ENCODE measurements around the gene OSBPL5.
"Not testable (repeated sequence)": the region's sequence is repeated elsewhere in the genome, so short reads cannot be mapped to it uniquely, and the experiment has no call there.

OSBPL5 gene

DNA sequence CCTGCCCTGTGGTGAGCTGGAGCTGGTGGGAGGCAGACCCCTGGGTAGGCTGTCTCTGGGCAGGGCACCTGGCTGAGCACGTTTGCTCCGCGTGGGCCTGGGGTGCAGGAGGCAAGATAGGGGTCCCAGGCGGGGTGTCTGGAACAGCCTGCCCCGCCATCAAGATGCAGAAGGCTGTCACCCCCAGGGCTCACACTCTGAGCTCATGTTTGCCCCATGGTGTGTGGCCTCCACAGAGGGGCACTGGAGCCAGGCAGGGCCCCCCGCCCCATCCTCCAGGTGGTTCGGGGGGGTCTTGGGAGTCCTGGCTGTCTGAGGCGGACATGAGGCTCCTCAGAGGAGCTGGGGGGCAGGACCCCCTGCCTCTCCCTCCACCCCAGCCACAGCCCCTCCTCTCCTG lies 79.0 kb downstream of the OSBPL5 start:
- no peak for DNase-seq (ENCODE audit: low read depth in 2 of 2)

DNA sequence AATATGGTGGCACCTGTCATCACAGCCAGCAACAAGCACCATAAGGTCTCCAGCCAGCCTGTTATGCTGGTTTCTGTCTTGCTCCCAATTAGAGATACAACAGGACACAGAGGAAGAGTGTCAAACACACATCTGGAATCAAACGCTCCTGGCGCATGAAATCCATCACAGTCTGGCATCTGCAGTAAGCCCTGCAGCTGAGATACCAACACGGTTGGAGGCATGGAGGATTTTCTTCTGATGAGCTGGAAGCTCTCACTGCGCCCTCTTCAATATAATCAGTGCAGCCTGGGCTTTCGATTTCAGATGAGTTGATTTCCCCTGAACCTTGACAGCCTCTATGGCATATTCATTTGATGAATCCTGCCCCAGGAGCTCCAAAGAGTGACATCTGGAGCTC lies 80.1 kb downstream of the OSBPL5 start:
- no peak for DNase-seq (ENCODE audit: low read depth in 2 of 2)

DNA sequence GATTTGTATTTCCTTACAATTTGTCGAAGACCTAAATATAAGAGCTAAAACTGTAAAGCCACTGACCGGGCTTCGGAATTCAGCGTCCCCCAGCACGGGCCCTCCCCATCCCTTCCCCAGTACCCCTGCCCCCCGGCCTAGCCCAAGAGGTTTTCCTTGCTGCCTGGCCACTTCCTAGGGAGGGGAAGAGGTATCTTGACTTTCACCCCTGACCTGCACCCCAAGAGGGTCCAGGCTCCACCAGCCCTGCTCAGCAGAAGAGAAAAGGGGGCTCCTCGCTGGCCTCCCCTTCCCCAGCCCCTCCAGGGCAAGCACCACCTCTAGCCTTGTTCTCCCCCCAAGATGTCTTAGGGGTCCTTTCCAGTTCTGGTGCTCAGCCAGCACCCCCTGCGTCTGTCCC lies 81.8 kb downstream of the OSBPL5 start:
- no peak for DNase-seq (ENCODE audit: low read depth in 2 of 2)

DNA sequence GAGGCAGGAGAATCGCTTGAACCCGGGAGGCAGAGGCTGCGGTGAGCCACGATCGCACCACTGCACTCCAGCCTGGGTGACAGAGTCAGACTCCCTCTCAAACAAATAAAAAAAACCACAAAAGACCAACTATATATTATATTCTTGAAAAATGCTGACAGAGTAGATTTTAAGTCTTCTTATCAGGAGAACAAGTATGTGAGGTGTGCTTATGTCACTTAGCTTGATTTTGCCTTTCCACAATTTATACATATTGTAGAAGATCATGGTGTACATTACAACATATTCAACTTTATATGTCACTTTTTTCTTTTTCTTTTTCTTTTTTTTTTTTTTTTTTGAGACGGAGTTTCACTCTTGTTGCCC lies 83.7 kb downstream of the OSBPL5 start:
- no peak for DNase-seq (ENCODE audit: low read depth in 2 of 2)

DNA sequence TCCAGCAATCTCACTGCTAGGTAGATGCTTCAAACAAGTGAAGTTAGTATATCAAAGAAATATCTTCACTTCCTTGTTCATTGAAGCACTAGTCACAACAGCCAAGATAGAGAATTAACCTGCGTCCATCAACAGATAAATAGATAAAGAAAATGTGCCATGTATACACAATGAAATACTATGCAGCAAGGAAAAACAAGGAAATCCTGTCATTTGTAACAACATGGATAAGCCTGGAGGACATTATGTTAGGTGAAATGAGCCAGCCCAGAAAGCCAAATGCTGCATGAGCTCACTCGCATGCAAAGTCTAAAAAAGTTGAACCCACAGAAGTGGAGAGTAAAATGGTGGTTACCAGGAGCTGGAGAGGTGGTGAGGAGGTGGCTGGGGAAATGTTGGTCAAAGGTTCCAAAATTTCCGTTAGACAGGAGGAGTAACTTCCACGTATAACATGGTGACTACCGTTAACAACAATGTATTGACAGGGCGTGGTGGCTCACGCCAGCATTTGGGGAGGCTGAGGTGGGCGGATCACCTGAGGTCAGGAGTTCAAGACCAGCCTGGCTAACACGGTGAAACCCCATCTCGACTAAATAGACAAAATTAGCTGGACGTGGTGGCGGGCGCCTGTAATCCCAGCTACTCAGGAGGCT lies 84.3 kb downstream of the OSBPL5 start:
- no peak for DNase-seq (ENCODE audit: low read depth in 2 of 2)

DNA sequence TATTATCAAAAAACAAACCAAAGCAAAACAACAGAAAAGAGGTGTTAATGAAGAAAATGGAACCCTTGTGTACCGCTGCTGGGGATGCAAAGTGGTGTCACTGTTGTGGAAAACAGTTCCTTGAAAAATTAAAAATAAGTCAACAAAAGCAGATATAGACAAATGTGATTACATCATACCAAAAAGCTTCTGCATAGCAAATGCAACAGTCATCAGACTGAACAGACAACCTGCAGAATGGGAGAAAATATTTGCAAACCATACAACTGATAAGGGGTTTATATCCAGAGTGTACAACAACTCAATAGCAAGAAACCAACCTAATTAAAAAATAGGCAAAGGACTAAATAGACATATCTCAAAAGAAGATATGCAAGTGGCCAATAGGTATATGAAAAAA lies 85.0 kb downstream of the OSBPL5 start:
- no peak for DNase-seq (ENCODE audit: low read depth in 2 of 2)

DNA sequence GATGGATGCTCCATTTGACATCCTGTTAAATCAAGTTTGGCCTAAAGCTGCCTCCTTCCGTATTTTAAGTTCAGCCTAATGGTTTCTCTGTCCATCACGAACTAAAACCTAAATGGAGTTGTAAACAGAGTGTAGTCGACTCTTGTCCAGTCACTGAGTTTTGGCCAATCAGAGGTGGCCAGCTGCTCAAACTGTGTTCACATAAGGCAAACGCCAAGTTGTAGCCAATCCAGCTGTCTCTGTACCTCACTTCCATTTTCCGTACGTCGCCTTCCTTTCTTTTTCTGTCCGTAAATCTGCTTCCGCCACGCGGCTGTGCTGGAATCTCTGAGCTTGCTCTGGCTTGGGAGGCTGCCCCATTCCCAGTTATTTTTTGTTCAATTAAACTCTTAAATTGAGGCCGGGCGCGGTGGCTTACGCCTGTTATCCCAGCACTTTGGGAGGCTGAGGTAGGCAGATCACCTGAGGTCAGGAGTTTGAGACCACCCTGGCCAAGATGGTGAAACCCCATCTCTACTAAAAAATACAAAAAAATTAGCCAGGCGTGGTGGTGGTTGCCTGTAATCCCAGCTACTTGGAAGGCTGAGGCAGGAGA lies 87.2 kb downstream of the OSBPL5 start:
- no peak for DNase-seq (ENCODE audit: low read depth in 2 of 2)

DNA sequence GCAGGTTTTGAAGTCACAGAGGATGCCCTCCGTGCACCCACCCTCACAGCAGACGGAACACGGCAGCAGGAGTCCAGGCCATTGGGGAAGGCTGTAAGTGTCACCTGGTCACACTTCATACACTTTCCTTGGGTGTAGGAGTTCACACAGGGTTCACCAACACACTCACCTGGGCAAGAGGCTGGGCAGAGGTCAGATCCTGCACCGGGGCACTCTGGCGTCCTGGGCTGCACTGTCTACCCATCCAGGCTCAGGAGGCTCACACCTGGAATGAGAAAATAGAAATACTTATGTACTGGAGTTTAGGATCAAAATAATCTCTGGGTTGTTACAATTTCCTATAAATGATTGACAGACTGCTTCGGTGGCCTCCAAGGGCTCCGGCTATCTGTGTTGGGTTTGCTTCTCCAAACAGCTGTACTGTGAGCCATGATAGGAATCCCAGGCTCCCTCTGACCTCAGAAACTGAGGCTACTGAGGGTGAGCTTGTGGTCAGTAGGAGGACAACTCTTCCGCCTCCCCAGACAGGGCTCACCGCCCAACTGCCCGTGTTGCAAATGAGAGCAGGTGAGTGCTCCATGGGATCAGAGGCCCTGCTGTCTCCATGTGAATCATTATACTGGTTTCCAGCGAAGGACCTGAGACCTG lies 87.8 kb downstream of the OSBPL5 start:
- DNase-seq (ENCODE audit: low read depth in 2 of 2) = no peak

DNA sequence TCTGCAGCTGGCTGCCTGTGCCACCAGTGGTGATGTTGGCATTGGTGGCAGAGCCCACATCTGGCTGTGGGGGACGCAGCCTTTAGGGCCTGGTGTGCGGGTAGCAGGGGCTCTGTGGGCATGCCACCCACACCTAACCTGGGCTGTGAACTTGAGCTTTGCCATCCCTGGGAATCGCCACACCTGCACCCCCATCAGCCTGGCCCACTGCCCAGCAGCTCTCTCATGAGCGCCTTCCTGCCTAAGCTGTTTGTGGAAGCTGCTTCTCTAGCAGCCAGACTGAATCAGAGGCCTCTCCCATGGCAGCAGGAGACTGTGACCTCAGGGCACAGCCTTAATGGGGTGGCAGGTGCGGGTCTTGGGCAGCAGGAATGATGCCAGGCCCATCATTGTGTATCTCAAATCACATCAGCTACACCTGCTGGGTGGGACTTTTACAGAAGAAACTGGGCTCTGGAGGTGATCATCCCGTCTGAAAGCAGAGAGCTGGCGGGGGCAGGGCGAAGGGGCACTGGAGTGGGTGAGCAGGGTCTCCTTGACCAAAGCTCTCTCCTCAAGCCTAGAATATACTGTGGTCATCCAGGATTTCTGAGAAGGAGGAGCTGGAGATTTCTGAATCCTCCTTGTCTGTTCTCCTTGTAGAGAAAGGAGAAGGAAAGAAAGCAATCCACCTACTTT lies 90.1 kb downstream of the OSBPL5 start:
- DNase-seq (ENCODE audit: low read depth in 2 of 2) = no peak

DNA sequence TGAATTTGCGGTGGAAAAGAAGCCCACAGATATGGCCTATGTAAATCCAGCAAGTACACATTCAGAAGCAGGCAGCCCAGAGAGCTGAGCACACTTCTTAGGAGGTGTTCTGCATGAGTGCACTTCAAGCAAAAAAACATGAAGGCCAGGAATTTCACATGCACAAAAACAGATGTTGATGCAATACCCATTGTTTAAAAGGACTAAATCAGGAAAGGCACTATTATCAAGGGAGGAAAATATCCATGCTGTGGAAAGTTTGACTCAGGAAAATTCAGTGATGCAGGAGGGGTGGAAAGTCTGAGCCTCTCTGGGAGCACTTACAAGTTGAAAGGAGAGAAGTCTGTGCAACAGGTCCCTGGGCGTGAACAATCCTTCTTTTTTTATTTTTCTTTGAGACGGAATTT lies 92.1 kb downstream of the OSBPL5 start:
- DNase-seq (ENCODE audit: low read depth in 2 of 2) = no peak

DNA sequence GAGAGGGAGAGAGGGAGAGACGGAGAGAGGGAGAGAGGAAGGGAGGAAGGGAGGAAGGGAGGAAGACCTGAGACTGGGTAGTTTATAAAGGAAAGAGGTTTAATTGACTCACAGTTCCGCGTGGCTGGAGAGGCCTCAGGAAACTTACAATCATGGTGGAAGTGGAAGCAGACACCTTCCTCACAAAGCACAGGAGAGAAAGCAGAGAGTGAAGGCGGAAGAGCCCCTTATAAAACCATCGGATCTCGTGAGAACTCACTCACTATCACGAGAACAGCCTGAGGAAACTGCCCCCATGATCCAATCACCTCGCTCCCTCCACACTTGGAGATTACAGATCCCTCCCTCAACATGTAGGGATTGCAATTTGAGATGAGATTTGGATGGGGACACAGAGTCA lies 95.7 kb downstream of the OSBPL5 start:
- no peak for DNase-seq (ENCODE audit: low read depth in 2 of 2)

DNA sequence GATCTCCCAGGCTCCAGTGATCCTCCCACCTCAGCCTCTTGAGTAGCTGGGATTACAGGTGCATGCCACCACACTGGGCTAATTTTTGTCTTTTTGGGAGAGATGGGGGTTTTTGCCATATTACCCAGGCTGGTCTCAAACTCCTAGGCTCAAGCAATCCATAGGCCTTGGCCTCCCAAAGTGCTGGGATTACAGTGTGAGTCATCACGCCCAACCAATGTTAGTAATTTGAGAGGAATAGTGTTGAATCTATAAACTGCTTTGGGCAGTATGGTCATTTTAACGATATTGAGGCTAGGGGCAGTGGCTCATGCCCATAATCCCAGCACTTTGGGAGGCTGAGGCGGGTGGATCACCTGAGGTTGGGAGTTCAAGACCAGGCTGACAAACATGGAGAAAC lies 98.8 kb downstream of the OSBPL5 start:
- DNase-seq (ENCODE audit: low read depth in 2 of 2) = not testable (repeated sequence)

DNA sequence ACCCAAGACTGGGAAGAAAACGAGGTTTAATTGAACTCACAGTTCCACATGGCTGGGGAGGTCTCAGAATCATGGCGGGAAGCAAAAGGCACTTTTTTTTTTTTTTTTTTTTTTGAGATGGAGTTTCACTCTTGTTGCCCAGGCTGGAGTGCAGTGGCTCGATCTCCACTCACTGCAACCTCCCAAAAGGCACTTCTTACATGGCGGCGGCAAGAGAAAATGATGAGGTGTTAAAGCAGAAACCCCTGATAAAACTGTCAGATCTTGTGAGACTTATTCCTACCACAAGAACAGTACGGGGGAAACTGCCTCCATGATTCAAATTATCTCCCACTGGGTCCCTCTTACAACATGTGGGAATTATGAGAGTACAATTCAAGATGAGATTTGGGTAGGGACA lies 100.4 kb downstream of the OSBPL5 start:
- DNase-seq (ENCODE audit: low read depth in 2 of 2) = not testable (repeated sequence)

DNA sequence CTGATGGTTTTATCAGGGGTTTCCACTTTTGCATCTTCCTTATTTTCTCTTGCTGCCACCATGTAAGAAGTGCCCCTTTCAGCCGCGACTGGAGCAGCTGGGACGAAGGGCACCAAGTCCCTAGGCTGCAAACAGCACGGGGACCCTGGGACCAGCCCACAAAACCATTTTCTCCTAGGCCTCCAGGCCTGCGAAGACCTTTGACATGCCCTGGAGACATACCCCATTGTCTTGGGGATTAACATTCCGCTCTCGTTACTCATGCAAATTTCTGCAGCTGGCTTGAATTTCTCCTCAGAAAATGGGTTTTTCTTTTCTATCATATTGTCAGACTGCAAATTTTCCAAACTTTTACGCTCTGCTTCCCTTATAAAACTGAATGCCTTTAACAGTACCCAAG lies 101.2 kb downstream of the OSBPL5 start:
- DNase-seq (ENCODE audit: low read depth in 2 of 2) = not testable (repeated sequence)

DNA sequence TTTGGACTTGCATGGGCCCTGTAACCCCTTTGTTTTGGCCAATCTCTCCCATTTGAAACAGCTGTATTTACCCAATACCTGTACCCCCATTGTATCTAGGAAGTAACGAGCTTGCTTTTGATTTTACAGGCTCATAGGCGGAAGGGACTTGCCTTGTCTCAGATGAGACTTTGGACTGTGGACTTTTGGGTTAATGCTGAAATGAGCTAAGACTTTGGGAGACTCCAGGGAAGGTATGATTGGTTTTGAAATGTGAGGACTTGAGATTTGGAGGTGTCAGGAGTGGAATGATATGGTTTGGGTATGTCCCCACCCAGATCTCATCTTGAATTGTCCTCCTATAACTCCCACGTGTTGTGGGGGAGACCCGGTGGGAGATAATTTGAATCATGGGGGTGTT lies 101.7 kb downstream of the OSBPL5 start:
- not testable (repeated sequence) for DNase-seq (ENCODE audit: low read depth in 2 of 2)

DNA sequence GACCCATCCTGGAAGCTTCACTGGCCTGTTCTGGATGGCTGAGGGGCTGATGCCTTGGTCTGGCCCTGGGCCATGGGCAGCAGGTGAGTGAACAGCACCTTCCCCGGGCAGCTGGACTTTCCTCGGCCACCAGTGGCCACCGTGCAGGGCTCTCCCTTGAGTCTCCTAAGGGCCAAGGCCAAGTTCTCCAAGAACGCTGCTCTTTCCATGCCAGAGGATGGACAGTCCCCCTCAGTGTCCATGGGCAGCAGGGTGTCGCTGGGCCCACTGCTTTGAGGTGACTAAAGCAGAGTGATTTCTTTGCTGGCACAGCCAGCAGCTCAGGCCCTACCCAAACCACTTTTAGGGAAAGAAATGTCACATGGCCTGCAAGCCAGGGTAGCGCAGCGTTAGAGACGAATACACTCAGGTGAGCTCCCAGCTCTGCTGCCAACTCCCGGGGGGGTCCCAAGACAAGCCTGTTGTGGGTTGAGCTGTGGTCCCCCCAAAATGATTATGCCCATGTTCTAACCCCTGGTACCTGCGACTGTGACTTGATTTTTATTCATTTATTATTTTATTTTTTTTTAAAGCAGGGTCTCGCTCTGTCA lies 104.6 kb downstream of the OSBPL5 start:
- DNase-seq (ENCODE audit: low read depth in 2 of 2) = no peak

DNA sequence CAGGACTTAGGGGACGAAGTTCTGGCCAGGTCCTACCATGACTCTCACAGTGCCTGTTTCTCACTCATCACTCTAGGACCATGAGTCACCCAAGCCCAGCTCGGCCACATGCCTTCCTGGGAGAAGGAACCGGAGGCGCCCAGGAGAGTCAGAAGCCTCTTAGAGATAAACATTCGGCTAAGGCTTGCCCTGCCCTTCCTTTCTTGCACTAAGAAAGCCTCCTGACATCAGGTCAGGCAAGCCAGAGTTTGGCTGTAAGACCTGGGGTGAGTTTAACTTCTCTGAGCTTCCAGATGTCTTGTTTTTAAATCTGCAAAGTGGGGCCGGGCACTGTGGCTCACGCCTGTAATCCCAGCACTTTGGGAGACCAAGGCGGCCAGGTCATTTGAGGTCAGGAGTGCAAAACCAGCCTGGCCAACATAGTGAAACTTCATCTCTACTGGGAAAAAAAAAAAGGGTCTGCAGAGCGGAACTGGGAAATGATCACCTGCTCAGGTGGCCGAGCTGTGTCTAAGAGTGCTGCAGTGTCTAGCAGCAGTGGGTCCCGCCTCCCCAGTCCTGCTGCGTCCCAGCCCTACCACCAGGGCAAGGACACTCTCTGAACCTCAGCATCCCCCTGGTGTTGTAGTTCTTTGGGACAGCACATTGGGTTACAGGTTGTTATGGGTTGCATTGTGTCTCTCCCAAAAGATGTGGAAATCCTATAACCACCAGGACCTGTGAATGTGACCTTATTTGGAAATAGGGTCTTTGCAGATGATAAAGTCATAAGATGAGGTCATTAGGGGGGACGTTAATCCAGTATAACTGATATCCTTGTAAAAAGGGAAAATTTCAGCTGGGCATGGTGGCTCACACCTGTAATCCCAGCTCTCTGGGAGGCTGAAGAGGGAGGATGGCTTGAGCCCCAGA lies 106.1 kb downstream of the OSBPL5 start:
- DNase-seq (ENCODE audit: low read depth in 2 of 2) = no peak

DNA sequence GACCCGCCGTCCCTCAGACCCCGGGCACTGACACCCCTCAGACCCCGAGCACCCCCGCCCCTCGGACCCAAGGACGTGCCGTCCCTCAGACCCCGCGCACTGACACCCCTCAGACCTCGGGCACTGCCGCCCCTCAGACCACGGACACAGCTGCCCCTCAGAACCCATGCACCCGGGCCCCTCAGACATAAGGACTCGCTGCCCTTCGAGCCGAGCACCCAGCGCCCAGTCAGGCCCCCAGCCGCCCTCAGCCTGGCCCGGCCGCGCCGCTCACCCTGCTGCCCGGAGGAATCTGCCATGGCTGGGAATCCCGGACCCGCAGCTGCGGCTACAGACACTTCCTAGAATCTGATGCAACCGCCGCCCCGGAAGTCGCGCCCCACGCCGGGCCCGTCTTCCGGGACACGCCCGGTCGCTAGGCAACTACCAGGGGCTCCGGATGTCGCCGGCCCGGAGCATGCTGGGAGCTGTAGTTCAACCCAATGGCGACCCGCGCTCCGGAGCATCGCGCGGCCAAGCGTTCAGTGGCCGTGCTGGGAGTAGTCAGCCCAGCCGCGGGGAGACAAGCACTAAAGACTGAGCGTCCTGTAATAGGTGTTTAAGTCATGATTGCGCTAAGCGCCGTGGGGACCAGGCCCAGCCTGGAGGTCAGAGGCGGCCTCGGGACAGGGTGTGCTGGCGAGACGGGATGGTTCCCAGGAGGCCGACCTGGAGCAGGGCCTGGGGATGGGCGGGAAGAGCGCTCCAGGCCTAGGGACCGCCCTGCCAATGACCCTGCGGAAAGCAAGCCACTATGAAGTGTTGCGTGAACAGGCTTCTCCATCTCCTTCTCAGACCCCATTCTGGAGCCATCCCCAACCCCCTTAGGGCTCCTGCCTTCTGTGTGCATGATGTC lies 107.8 kb downstream of the OSBPL5 start, which contains the start of gene CARS1:
Gene CARS1, minus strand, starts transcription at position 355 of the 895 bp plus-strand sequence. Its CDS starts 56 bp downstream, at position 299.
- DNase-seq (ENCODE audit: low read depth in 2 of 2) = peak; percentile 87 to 94

DNA sequence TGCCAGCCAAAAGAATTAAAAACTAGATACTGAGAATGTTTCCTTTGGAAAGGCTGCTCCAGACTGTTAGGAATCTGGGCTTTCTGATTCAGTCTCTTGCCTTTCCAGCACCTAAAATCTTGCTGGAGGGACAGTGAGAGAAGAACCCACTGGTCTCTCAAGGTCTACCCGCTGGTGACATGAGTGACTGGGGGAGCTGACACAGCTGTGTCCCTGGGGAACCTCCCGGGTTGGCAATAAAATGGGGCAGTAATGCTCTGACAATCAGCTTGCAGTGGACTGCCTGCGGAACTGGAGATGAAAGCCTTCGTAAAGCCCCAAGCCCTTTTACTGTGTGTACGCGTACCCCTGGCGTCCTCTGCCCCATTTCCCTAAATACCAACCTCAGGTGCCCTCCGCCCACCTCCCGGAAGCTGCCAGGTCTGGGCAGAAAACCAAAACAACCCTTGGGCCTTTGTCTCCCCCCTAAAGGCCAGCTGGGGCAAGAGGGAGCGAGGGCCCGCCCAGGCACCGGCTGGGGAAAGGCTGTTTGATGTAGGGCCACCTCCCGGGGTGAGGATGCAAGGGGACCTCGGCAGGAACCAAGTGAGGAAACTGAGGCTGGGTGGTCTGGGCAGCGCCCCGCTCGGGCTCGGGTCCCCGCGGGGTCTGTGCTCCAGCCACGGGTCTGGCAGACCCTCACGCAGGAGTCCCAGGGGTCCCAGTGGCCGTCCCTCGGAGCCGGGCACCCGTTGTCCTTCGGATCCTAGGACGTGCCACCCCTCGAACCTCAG lies 108.6 kb downstream of the OSBPL5 start:
- no peak for DNase-seq (ENCODE audit: low read depth in 2 of 2)

All from stimulated activated CD4-positive, alpha-beta T cell treated with anti-CD3 and anti-CD28 coated beads, Interleukin-12 subunit alpha, Interleukin-12 subunit beta, amount 100 ng/mL, for 24 hours (primary cell).